Gastroesophageal sphincter (tissue), 4 donors: ENCODE measurements around the gene RHOC. TPM values are rescaled to one million over a fixed set of nuclear protein-coding genes. Genes with fewer than 3 reads are reported as not detected.

Experiments
- ATAC-seq: fragments of 150-250 bp; one replicate; pipeline ENCODE4 v1.9.1; 2016; ENCODE audit warnings: mild to moderate bottlenecking, moderate library complexity
- H3K27ac ChIP-seq, 4 donors: fragments of 200-600 bp; sonication (generic) in 3 of 4; 1 replicate in 3 of 4; 2 replicates in 1 of 4; pipeline ENCODE4 v1.5.1; 2016 to 2019
- H3K27me3 ChIP-seq: fragments of 200-600 bp; sonication (generic); one replicate; pipeline ENCODE4 v1.5.1; 2019
- H3K36me3 ChIP-seq, 2 donors: fragments of 200-600 bp; sonication (generic); one replicate each; pipeline ENCODE4 v1.5.1; 2019; ENCODE audit warnings: control low read depth in 1 of 2
- H3K4me1 ChIP-seq, 3 donors: fragments of 200-600 bp; sonication (generic); 1 replicate in 2 of 3; 2 replicates in 1 of 3; pipeline ENCODE4 v1.5.1; 2016 to 2019; ENCODE audit warnings: control low read depth in 2 of 3
- H3K4me3 ChIP-seq, 2 donors: fragments of 200-600 bp; sonication (generic); one replicate each; pipeline ENCODE4 v1.5.1; 2019; ENCODE audit warnings: mild to moderate bottlenecking in 1 of 2, moderate library complexity in 1 of 2
- H3K9me3 ChIP-seq, 3 donors: fragments of 200-600 bp; sonication (generic); one replicate each; pipeline ENCODE4 v1.5.1; 2017 to 2019; ENCODE audit warnings: control low read depth in 2 of 3
- EP300 ChIP-seq: sonication (generic); formaldehyde crosslinking; IDR thresholded peaks from one replicate; pipeline ENCODE4 v1.6.1; 2017; ENCODE audit warnings: antibody characterized with exemption, mild to moderate bottlenecking
- POLR2A ChIP-seq, 2 donors: fragments of 450-650 bp; IDR thresholded peaks; one replicate each; pipeline ENCODE4 v1.6.1; 2017; ENCODE audit warnings: antibody characterized with exemption in 2 of 2, mild to moderate bottlenecking in 2 of 2, moderate library complexity in 1 of 2
- POLR2AphosphoS5 ChIP-seq: sonication (generic); formaldehyde crosslinking; IDR thresholded peaks from one replicate; pipeline ENCODE4 v1.6.1; 2017; ENCODE audit warnings: antibody characterized with exemption
- WGBS, 2 donors: methylation state at CpG; one replicate each; pipeline ENCODE4 v1.1.5; 2018; ENCODE audit warnings: low coverage in 1 of 2; 5-methylcytosine and 5-hydroxymethylcytosine counted together
- total RNA-seq, 4 donors: library from RNA; depleted of rRNA; stranded (reverse); fragments of >200 nt; gene quantifications; one replicate each; pipeline ENCODE4 v1.1.0, GENCODE V29; 2016
- TF ChIP-seq, protein P1 (sequence below), 4 experiments: fragments of 200-600 bp in 2 of 4; fragments of 450-650 bp in 2 of 4; sonication (generic) in 1 of 4; IDR thresholded peaks; one replicate each; pipeline ENCODE4 v1.5.1; 2017 to 2019; ENCODE audit warnings: antibody characterized with exemption in 4 of 4, mild to moderate bottlenecking in 2 of 4, moderate library complexity in 2 of 4

The RHOC gene
- total RNA-seq, 4 donors from 2014 or later: 183 to 354 (median 240) TPM

GRCh38 chr1:112678605-112679004 lies 28.3 kb downstream of the RHOC start:
- Histone ChIP-seq H3K4me1 (peaks cover 3 to 30% (median 4%) of the 10 kb centered on the region in 3 donors), H3K27me3 (no peaks in the 10 kb centered on the region), H3K9me3 (no peaks in the 10 kb centered on the region), H3K4me3 (no peak overlapping the region), H3K36me3 (no peaks in the 10 kb centered on the region), H3K27ac (no peak overlapping the region)
- WGBS, 2 donors: 85 to 92% methylated on average over 2 to 3 of the region's 3 CpGs
- TF ChIP-seq EP300 (no peak), POLR2AphosphoS5 (no peak), POLR2A (IDR thresholded peaks at IDR 0.05) (no peak)
- TF ChIP-seq, protein P1, sequence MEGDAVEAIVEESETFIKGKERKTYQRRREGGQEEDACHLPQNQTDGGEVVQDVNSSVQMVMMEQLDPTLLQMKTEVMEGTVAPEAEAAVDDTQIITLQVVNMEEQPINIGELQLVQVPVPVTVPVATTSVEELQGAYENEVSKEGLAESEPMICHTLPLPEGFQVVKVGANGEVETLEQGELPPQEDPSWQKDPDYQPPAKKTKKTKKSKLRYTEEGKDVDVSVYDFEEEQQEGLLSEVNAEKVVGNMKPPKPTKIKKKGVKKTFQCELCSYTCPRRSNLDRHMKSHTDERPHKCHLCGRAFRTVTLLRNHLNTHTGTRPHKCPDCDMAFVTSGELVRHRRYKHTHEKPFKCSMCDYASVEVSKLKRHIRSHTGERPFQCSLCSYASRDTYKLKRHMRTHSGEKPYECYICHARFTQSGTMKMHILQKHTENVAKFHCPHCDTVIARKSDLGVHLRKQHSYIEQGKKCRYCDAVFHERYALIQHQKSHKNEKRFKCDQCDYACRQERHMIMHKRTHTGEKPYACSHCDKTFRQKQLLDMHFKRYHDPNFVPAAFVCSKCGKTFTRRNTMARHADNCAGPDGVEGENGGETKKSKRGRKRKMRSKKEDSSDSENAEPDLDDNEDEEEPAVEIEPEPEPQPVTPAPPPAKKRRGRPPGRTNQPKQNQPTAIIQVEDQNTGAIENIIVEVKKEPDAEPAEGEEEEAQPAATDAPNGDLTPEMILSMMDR (IDR thresholded peaks at IDR 0.05): no peak
- ATAC-seq: no peak

DNA sequence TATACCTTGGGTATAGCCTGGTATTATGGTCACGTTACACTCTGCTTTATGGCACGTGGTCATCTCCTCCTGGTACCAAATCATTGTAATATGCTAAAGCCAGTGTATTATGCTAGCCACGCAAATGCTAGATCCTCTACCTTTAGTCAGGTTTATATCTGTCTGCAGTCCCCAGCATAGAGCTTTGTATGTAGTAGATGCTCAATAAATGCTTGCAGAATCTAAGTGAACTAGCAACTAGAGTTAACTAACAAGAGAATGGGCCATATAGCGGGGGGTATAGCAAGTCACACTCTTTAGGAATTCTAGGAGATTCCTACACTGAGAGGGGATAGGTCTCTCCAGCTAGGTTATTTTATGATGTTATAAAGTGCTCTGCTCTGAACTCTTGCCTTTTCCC lies 29.4 kb downstream of the RHOC start:
- no peak overlapping the region for H3K4me3 ChIP-seq
- ATAC-seq: no peak
- H3K36me3 ChIP-seq: no peaks in the 10 kb centered on the region
- WGBS, 2 donors: 95 to 100% methylated on average over 2 to 4 of the region's 4 CpGs
- H3K27me3 ChIP-seq: no peaks in the 10 kb centered on the region
- TF ChIP-seq, protein P1 (IDR thresholded peaks at IDR 0.05): no peak
- TF ChIP-seq POLR2AphosphoS5 (no peak), POLR2A (IDR thresholded peaks at IDR 0.05) (no peak), EP300 (no peak)
- peaks cover 3 to 38% (median 9%) of the 10 kb centered on the region in 3 donors for H3K4me1 ChIP-seq
- H3K27ac ChIP-seq: no peak overlapping the region
- H3K9me3 ChIP-seq: no peaks in the 10 kb centered on the region

GRCh38 chr1:112676543-112676942 lies 30.4 kb downstream of the RHOC start:
- WGBS, 2 donors: 96 to 97% methylated on average over 3 of the region's 3 CpGs
- H3K36me3 ChIP-seq: peaks cover 0 to 4% of the 10 kb centered on the region in 2 donors
- no peak overlapping the region for H3K27ac ChIP-seq
- H3K4me3 ChIP-seq: no peak overlapping the region
- TF ChIP-seq, protein P1 (IDR thresholded peaks at IDR 0.05): no peak
- TF ChIP-seq EP300 (no peak), POLR2A (IDR thresholded peaks at IDR 0.05) (no peak), POLR2AphosphoS5 (no peak)
- ATAC-seq: no peak
- no peaks in the 10 kb centered on the region for H3K9me3 ChIP-seq
- peaks cover 3 to 38% (median 9%) of the 10 kb centered on the region in 3 donors for H3K4me1 ChIP-seq
- H3K27me3 ChIP-seq: no peaks in the 10 kb centered on the region

- peaks cover 3 to 38% (median 9%) of the 10 kb centered on the region in 3 donors for H3K4me1 ChIP-seq
- H3K27me3 ChIP-seq: no peaks in the 10 kb centered on the region
- peak overlapping the region; percentile 77 to 98 (median 94) for H3K27ac ChIP-seq
- peaks cover 0 to 11% of the 10 kb centered on the region in 2 donors for H3K36me3 ChIP-seq
- no peaks in the 10 kb centered on the region for H3K9me3 ChIP-seq
- TF ChIP-seq, protein P1 (IDR thresholded peaks at IDR 0.05): no peak
- ATAC-seq: no peak
- peak overlapping the region; percentile 94 for H3K4me3 ChIP-seq
- 31 to 46% methylated on average over 4 to 7 of the region's 7 CpGs for WGBS, 2 donors
These were observed 31.1 kb downstream of the RHOC start for GRCh38 chr1:112675728-112676381.
